ENCODE data around the gene PITX3. TPM values are rescaled to one million over a fixed set of nuclear protein-coding genes. Genes with fewer than 3 reads are reported as not detected.

The PITX3 gene
- total and polyA plus RNA-seq, 2 experiments from 2014 or later: not detected

- peak overlapping the region; percentile 35; the same call in 1 of the 2 replicates for H3K9ac ChIP-seq
- peak overlapping the region; percentile 6; the same call in 1 of the 2 replicates for H3K4me3 ChIP-seq
- peak overlapping the region; percentile 73 for H3K27ac ChIP-seq
These were observed 26.4 kb upstream of the PITX3 start for GRCh38 chr10:102267748-102268147.

GRCh38 chr10:102266670-102267069, 25.4 kb upstream of the PITX3 start:
- peaks cover 24% of the 10 kb centered on the region; the same call in 1 of the 2 replicates for H4K20me1 ChIP-seq (ENCODE audit: insufficient read depth)

More at GRCh38 chr10:102267748-102268147, 26.4 kb upstream of the PITX3 start:
- H3K4me1 ChIP-seq (ENCODE audit: insufficient read depth): peaks cover 40% of the 10 kb centered on the region
- peaks cover 62% of the 10 kb centered on the region for H3F3A ChIP-seq (ENCODE audit: insufficient read depth)
- in situ Hi-C loops (cut with MboI): no loop called here
- H2AFZ ChIP-seq: no peak overlapping the region
- H3K36me3 ChIP-seq (ENCODE audit: low read depth): no peaks in the 10 kb centered on the region
- no peaks in the 10 kb centered on the region for H3K27me3 ChIP-seq (replicated peaks; ENCODE audit: insufficient read depth)
- no peaks in the 10 kb centered on the region for H3K9me3 ChIP-seq (ENCODE audit: low read depth)
- peak overlapping the region; percentile 59 for H3K4me2 ChIP-seq (ENCODE audit: unreplicated experiment)
- no peaks in the 10 kb centered on the region for H3K9me2 ChIP-seq (ENCODE audit: insufficient read depth)
- TF ChIP-seq EZH2phosphoT487 (IDR thresholded peaks at IDR 0.05; ENCODE audit: insufficient read depth, low read depth) (peak; percentile 80), EZH2 (IDR thresholded peaks at IDR 0.05; ENCODE audit: insufficient read depth, poor library complexity, severe bottlenecking) (no peak)
- DNase-seq: peak; percentile 88
- peaks cover 84% of the 10 kb centered on the region for H3K79me2 ChIP-seq (ENCODE audit: insufficient read depth)
- H4K20me1 ChIP-seq (ENCODE audit: insufficient read depth): peaks cover 28% of the 10 kb centered on the region; the same call in 1 of the 2 replicates

GRCh38 chr10:102264371-102264770, 23.1 kb upstream of the PITX3 start:
- Histone ChIP-seq H4K20me1 (ENCODE audit: insufficient read depth) (peaks cover 25% of the 10 kb centered on the region; the same call in 1 of the 2 replicates), H3K9me3 (ENCODE audit: low read depth) (no peaks in the 10 kb centered on the region), H3K27ac (no peak overlapping the region), H3K4me1 (ENCODE audit: insufficient read depth) (peaks cover 52% of the 10 kb centered on the region), H3K9ac (no peak overlapping the region), H3K4me3 (no peak overlapping the region), H3K36me3 (ENCODE audit: low read depth) (peaks cover 16% of the 10 kb centered on the region), H3K27me3 (replicated peaks; ENCODE audit: insufficient read depth) (no peaks in the 10 kb centered on the region), H3F3A (ENCODE audit: insufficient read depth) (peaks cover 54% of the 10 kb centered on the region), H3K4me2 (ENCODE audit: unreplicated experiment) (no peak overlapping the region), H2AFZ (no peak overlapping the region), H3K9me2 (ENCODE audit: insufficient read depth) (no peaks in the 10 kb centered on the region), H3K79me2 (ENCODE audit: insufficient read depth) (peaks cover 85% of the 10 kb centered on the region)
- no peak for TF ChIP-seq EZH2 (IDR thresholded peaks at IDR 0.05; ENCODE audit: insufficient read depth, poor library complexity, severe bottlenecking)
- no peak for TF ChIP-seq EZH2phosphoT487 (IDR thresholded peaks at IDR 0.05; ENCODE audit: insufficient read depth, low read depth)
- WGBS, 2 experiments (ENCODE audit: low coverage in 1 of 2, low lambda C conversion rate in 2 of 2, missing lambda C conversion rate in 2 of 2): 94 to 100% methylated on average over 4 of the region's 4 CpGs
- in situ Hi-C loops (cut with MboI): no loop called here
- DNase-seq: no peak

More at GRCh38 chr10:102266670-102267069, 25.4 kb upstream of the PITX3 start:
- no peaks in the 10 kb centered on the region for H3K9me3 ChIP-seq (ENCODE audit: low read depth)
- H3K9ac ChIP-seq: no peak overlapping the region
- peaks cover 61% of the 10 kb centered on the region for H3F3A ChIP-seq (ENCODE audit: insufficient read depth)
- peaks cover 84% of the 10 kb centered on the region for H3K79me2 ChIP-seq (ENCODE audit: insufficient read depth)
- DNase-seq: no peak
- H3K9me2 ChIP-seq (ENCODE audit: insufficient read depth): no peaks in the 10 kb centered on the region
- H3K27ac ChIP-seq: no peak overlapping the region
- no peak overlapping the region for H2AFZ ChIP-seq
- H3K27me3 ChIP-seq (replicated peaks; ENCODE audit: insufficient read depth): no peaks in the 10 kb centered on the region
- H3K4me1 ChIP-seq (ENCODE audit: insufficient read depth): peaks cover 49% of the 10 kb centered on the region
- TF ChIP-seq EZH2 (IDR thresholded peaks at IDR 0.05; ENCODE audit: insufficient read depth, poor library complexity, severe bottlenecking) (no peak), EZH2phosphoT487 (IDR thresholded peaks at IDR 0.05; ENCODE audit: insufficient read depth, low read depth) (no peak)
- no peak overlapping the region for H3K4me3 ChIP-seq
- in situ Hi-C loops (cut with MboI): no loop called here
- 98 to 99% methylated on average over 3 of the region's 3 CpGs for WGBS, 2 experiments (ENCODE audit: low coverage in 1 of 2, low lambda C conversion rate in 2 of 2, missing lambda C conversion rate in 2 of 2)
- H3K4me2 ChIP-seq (ENCODE audit: unreplicated experiment): no peak overlapping the region
- H3K36me3 ChIP-seq (ENCODE audit: low read depth): no peaks in the 10 kb centered on the region

GRCh38 chr10:102262744-102263370, 21.5 kb upstream of the PITX3 start:
- TF ChIP-seq EZH2 (IDR thresholded peaks at IDR 0.05; ENCODE audit: insufficient read depth, poor library complexity, severe bottlenecking) (no peak), EZH2phosphoT487 (IDR thresholded peaks at IDR 0.05; ENCODE audit: insufficient read depth, low read depth) (no peak)
- Histone ChIP-seq H2AFZ (no peak overlapping the region), H3K9me3 (ENCODE audit: low read depth) (no peaks in the 10 kb centered on the region), H3F3A (ENCODE audit: insufficient read depth) (peaks cover 38% of the 10 kb centered on the region), H3K4me1 (ENCODE audit: insufficient read depth) (peaks cover 37% of the 10 kb centered on the region), H3K79me2 (ENCODE audit: insufficient read depth) (peaks cover 95% of the 10 kb centered on the region), H3K9me2 (ENCODE audit: insufficient read depth) (no peaks in the 10 kb centered on the region), H3K4me2 (ENCODE audit: unreplicated experiment) (no peak overlapping the region), H3K36me3 (ENCODE audit: low read depth) (peaks cover 19% of the 10 kb centered on the region), H3K27me3 (replicated peaks; ENCODE audit: insufficient read depth) (no peaks in the 10 kb centered on the region), H3K27ac (no peak overlapping the region), H3K4me3 (no peak overlapping the region), H3K9ac (no peak overlapping the region), H4K20me1 (ENCODE audit: insufficient read depth) (peaks cover 16% of the 10 kb centered on the region; the same call in 1 of the 2 replicates)
- WGBS, 2 experiments (ENCODE audit: low coverage in 1 of 2, low lambda C conversion rate in 2 of 2, missing lambda C conversion rate in 2 of 2): 62 to 67% methylated on average over 4 of the region's 4 CpGs
- DNase-seq: no peak
- in situ Hi-C loops (cut with MboI): no loop called here

Measured in GM23248 (cell line).